ENCODE results near the gene WWOX. TPM values are rescaled to one million over a fixed set of nuclear protein-coding genes. Genes with fewer than 3 reads are reported as not detected.
A peak's percentile ranks its signal among the peaks of the same experiment; 100 is the strongest.

WWOX gene
- total and polyA plus RNA-seq, 2 experiments from 2014 or later: 17.0 to 39.8 TPM

- Histone ChIP-seq H3K4me2 (no peak overlapping the region), H3K27ac (no peak overlapping the region), H3K9me3 (ENCODE audit: low read depth) (no peaks in the 10 kb centered on the region), H2AFZ (no peak overlapping the region), H3K4me3 (no peak overlapping the region), H4K20me1 (ENCODE audit: insufficient read depth, poor library complexity, severe bottlenecking) (no peaks in the 10 kb centered on the region), H3K36me3 (replicated peaks; ENCODE audit: insufficient read depth, low read depth) (no peaks in the 10 kb centered on the region), H3K79me2 (no peaks in the 10 kb centered on the region), H3K27me3 (no peaks in the 10 kb centered on the region), H3K9me2 (replicated peaks; ENCODE audit: insufficient read depth) (no peaks in the 10 kb centered on the region), H3K4me1 (ENCODE audit: insufficient read depth) (no peaks in the 10 kb centered on the region)
- over 99% methylated on average over 5 of the region's 5 CpGs for WGBS (ENCODE audit: low lambda C conversion rate, missing lambda C conversion rate)
- no peak for DNase-seq (ENCODE audit: low spot score)
- TF ChIP-seq CTCF (IDR thresholded peaks at IDR 0.05; ENCODE audit: poor library complexity): no peak
- TF ChIP-seq EZH2 (IDR thresholded peaks at IDR 0.05; ENCODE audit: borderline replicate concordance): no peak
Observed at GRCh38 chr16:78738557-78738956, 639.1 kb downstream of the WWOX start.

GRCh38 chr16:78740269-78740668 lies 640.8 kb downstream of the WWOX start:
- no peaks in the 10 kb centered on the region for H4K20me1 ChIP-seq (ENCODE audit: insufficient read depth, poor library complexity, severe bottlenecking)
- H3K9me2 ChIP-seq (replicated peaks; ENCODE audit: insufficient read depth): no peaks in the 10 kb centered on the region
- WGBS (ENCODE audit: low lambda C conversion rate, missing lambda C conversion rate): 89% methylated on average over 12 of the region's 12 CpGs
- H2AFZ ChIP-seq: no peak overlapping the region
- no peak for DNase-seq (ENCODE audit: low spot score)
- H3K27ac ChIP-seq: no peak overlapping the region
- TF ChIP-seq EZH2 (IDR thresholded peaks at IDR 0.05; ENCODE audit: borderline replicate concordance): no peak
- TF ChIP-seq EZH2phosphoT487 (IDR thresholded peaks at IDR 0.05; ENCODE audit: low read depth, severe bottlenecking, unreplicated experiment): no peak
- no peak for TF ChIP-seq CTCF (IDR thresholded peaks at IDR 0.05; ENCODE audit: poor library complexity)
- H3K4me1 ChIP-seq (ENCODE audit: insufficient read depth): no peaks in the 10 kb centered on the region
- H3K36me3 ChIP-seq (replicated peaks; ENCODE audit: insufficient read depth, low read depth): no peaks in the 10 kb centered on the region
- H3K79me2 ChIP-seq: no peaks in the 10 kb centered on the region
- no peak overlapping the region for H3K4me2 ChIP-seq
- H3K4me3 ChIP-seq: no peak overlapping the region
- no peaks in the 10 kb centered on the region for H3K9me3 ChIP-seq (ENCODE audit: low read depth)
- no peaks in the 10 kb centered on the region for H3K27me3 ChIP-seq

DNA sequence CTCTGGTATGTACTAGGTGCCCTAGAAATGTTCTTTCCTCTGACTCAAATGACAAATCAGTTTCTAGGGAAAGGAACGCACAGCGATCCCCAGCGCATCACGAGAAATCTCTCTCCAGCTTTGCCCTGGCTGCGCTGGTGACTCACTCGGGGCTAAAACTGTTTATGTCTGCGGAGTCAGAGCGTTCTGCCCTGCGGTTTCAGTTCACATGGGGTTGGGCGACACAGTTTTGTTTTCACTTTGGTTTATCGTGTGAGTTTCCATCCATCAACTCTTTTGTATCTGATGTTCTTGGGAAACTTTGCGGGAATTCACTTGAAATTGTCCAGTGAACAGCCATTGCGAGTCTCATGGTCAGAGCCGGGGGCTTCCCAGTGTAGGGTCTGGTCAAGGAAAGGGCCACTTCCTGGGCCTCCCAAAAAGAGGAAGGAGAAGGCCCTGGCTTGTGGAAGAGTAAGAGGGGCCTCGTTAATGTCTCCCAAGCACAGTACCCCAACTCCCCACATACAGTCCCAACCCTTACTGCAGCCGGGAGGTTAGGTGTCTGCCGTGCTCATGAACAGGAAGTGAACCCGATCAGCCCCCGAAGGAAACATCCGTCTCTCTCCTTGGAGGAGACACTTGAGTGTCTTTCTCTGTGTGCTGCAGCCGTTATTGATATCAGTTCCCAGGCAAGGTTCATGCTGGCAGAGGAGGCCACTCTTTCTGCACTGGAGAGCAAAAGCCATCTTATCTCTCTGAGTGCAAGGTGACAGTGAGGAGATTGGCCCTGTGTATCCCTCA lies 643.2 kb downstream of the WWOX start:
- WGBS (ENCODE audit: low lambda C conversion rate, missing lambda C conversion rate): 76% methylated on average over 21 of the region's 21 CpGs
- H3K36me3 ChIP-seq (replicated peaks; ENCODE audit: insufficient read depth, low read depth): no peaks in the 10 kb centered on the region
- TF ChIP-seq EZH2 (IDR thresholded peaks at IDR 0.05; ENCODE audit: borderline replicate concordance): no peak
- no peak for TF ChIP-seq CTCF (IDR thresholded peaks at IDR 0.05; ENCODE audit: poor library complexity)
- TF ChIP-seq EZH2phosphoT487 (IDR thresholded peaks at IDR 0.05; ENCODE audit: low read depth, severe bottlenecking, unreplicated experiment): no peak
- DNase-seq (ENCODE audit: low spot score): peak; percentile 57
- H3K9me3 ChIP-seq (ENCODE audit: low read depth): no peaks in the 10 kb centered on the region
- no peaks in the 10 kb centered on the region for H3K9me2 ChIP-seq (replicated peaks; ENCODE audit: insufficient read depth)
- H3K4me2 ChIP-seq: peak overlapping the region; percentile 62
- H3K4me1 ChIP-seq (ENCODE audit: insufficient read depth): no peaks in the 10 kb centered on the region
- H3K27ac ChIP-seq: peak overlapping the region; percentile 83
- H3K27me3 ChIP-seq: no peaks in the 10 kb centered on the region
- H3K79me2 ChIP-seq: no peaks in the 10 kb centered on the region
- H3K4me3 ChIP-seq: no peak overlapping the region
- no peaks in the 10 kb centered on the region for H4K20me1 ChIP-seq (ENCODE audit: insufficient read depth, poor library complexity, severe bottlenecking)
- H2AFZ ChIP-seq: no peak overlapping the region

Data from hepatocyte (in vitro differentiated cells).